ENCODE measurements around the gene DHDDS. TPM values are rescaled to one million over a fixed set of nuclear protein-coding genes. Genes with fewer than 3 reads are reported as not detected.

Gene DHDDS
- total RNA-seq, 2 experiments from 2014 or later, result 39.0 to 45.1 TPM

GRCh38 chr1:26516987-26517765 is 85.1 kb downstream of the DHDDS start:
- ChIA-PET POLR2A (interaction anchor here (0.6 to 1.2 kb wide), 5 partner anchors 11 to 75 kb away, joined by 3 to 10 read pairs (median 4); no protein-coding TSS in a partner anchor), CTCF (ENCODE audit: unreplicated experiment) (interaction anchor here (0.9 kb wide), 1 partner anchor 21 kb away, joined by 3 read pairs; no protein-coding TSS in a partner anchor)
- TF ChIP-seq CTCF (conservative IDR thresholded peaks at IDR 0.05; ENCODE audit: low read length) (no peak), EZH2phosphoT487 (IDR thresholded peaks at IDR 0.05; ENCODE audit: borderline replicate concordance, low read depth, low read length) (no peak)
- Histone ChIP-seq H3K36me3 (ENCODE audit: insufficient read depth, low read length) (no peaks in the 10 kb centered on the region), H3K79me2 (ENCODE audit: insufficient read depth, low read depth, low read length) (no peaks in the 10 kb centered on the region), H3K4me1 (ENCODE audit: insufficient read depth, low read length, poor library complexity, severe bottlenecking) (no peaks in the 10 kb centered on the region), H3K9me3 (ENCODE audit: low read length) (no peaks in the 10 kb centered on the region), H3K4me2 (ENCODE audit: low read length) (no peak overlapping the region), H2AFZ (ENCODE audit: low read length) (no peak overlapping the region), H3K9me2 (ENCODE audit: insufficient read depth, low read length) (no peaks in the 10 kb centered on the region), H3K4me3 (ENCODE audit: low read depth, low read length, poor library complexity, severe bottlenecking) (no peak overlapping the region), H4K20me1 (ENCODE audit: insufficient read depth, low read length) (no peaks in the 10 kb centered on the region), H3K27ac (ENCODE audit: low read depth, low read length, poor library complexity, severe bottlenecking) (no peak overlapping the region)
- no TSS peak for BruUV-seq (replicated peaks)
- intact Hi-C loops (cut with micrococcal nuclease; ENCODE audit: unreplicated experiment), result no loop called here
- DNase-seq (ENCODE audit: low spot score), result no peak

GRCh38 chr1:26517766-26518049 is 85.6 kb downstream of the DHDDS start:
- DNase-seq (ENCODE audit: low spot score), result no peak
- H3K9me3 ChIP-seq (ENCODE audit: low read length), result no peaks in the 10 kb centered on the region
- no peaks in the 10 kb centered on the region for H3K4me1 ChIP-seq (ENCODE audit: insufficient read depth, low read length, poor library complexity, severe bottlenecking)
- CTCF ChIA-PET (ENCODE audit: unreplicated experiment), result interaction anchor here (0.9 kb wide), 1 partner anchor 21 kb away, joined by 3 read pairs; no protein-coding TSS in a partner anchor
- H3K4me2 ChIP-seq (ENCODE audit: low read length), result no peak overlapping the region
- no peaks in the 10 kb centered on the region for H3K9me2 ChIP-seq (ENCODE audit: insufficient read depth, low read length)
- POLR2A ChIA-PET, result interaction anchor here (0.6 to 1.0 kb wide), 3 partner anchors 12 to 29 kb away, joined by 3 to 4 read pairs (median 3); no protein-coding TSS in a partner anchor
- H3K27ac ChIP-seq (ENCODE audit: low read depth, low read length, poor library complexity, severe bottlenecking), result no peak overlapping the region
- H3K36me3 ChIP-seq (ENCODE audit: insufficient read depth, low read length), result no peaks in the 10 kb centered on the region
- no TSS peak for BruUV-seq (replicated peaks)
- no peak overlapping the region for H3K4me3 ChIP-seq (ENCODE audit: low read depth, low read length, poor library complexity, severe bottlenecking)
- H3K79me2 ChIP-seq (ENCODE audit: insufficient read depth, low read depth, low read length), result no peaks in the 10 kb centered on the region
- TF ChIP-seq CTCF (conservative IDR thresholded peaks at IDR 0.05; ENCODE audit: low read length) (no peak), EZH2phosphoT487 (IDR thresholded peaks at IDR 0.05; ENCODE audit: borderline replicate concordance, low read depth, low read length) (no peak)
- H4K20me1 ChIP-seq (ENCODE audit: insufficient read depth, low read length), result no peaks in the 10 kb centered on the region
- no peak overlapping the region for H2AFZ ChIP-seq (ENCODE audit: low read length)
- intact Hi-C loops (cut with micrococcal nuclease; ENCODE audit: unreplicated experiment), result no loop called here

GRCh38 chr1:26518355-26518754 is 86.2 kb downstream of the DHDDS start:
- TF ChIP-seq CTCF (conservative IDR thresholded peaks at IDR 0.05; ENCODE audit: low read length), result no peak
- no peak for TF ChIP-seq EZH2phosphoT487 (IDR thresholded peaks at IDR 0.05; ENCODE audit: borderline replicate concordance, low read depth, low read length)
- BruUV-seq (replicated peaks), result no TSS peak
- intact Hi-C loops (cut with micrococcal nuclease; ENCODE audit: unreplicated experiment), result no loop called here
- ChIA-PET CTCF (ENCODE audit: unreplicated experiment) (interaction anchor here (0.9 kb wide), 1 partner anchor 20 kb away, joined by 3 read pairs; no protein-coding TSS in a partner anchor), POLR2A (no interaction called here)
- Histone ChIP-seq H3K79me2 (ENCODE audit: insufficient read depth, low read depth, low read length) (no peaks in the 10 kb centered on the region), H2AFZ (ENCODE audit: low read length) (no peak overlapping the region), H3K36me3 (ENCODE audit: insufficient read depth, low read length) (no peaks in the 10 kb centered on the region), H3K9me3 (ENCODE audit: low read length) (no peaks in the 10 kb centered on the region), H3K27ac (ENCODE audit: low read depth, low read length, poor library complexity, severe bottlenecking) (no peak overlapping the region), H3K4me1 (ENCODE audit: insufficient read depth, low read length, poor library complexity, severe bottlenecking) (no peaks in the 10 kb centered on the region), H3K4me3 (ENCODE audit: low read depth, low read length, poor library complexity, severe bottlenecking) (no peak overlapping the region), H3K9me2 (ENCODE audit: insufficient read depth, low read length) (no peaks in the 10 kb centered on the region), H3K4me2 (ENCODE audit: low read length) (no peak overlapping the region), H4K20me1 (ENCODE audit: insufficient read depth, low read length) (no peaks in the 10 kb centered on the region)
- DNase-seq (ENCODE audit: low spot score), result no peak
